GM12864 (cell line): Measurements from ENCODE around the gene RCC2.
"Not testable (repeated sequence)": the region's sequence is repeated elsewhere in the genome, so short reads cannot be mapped to it uniquely, and the experiment has no call there.

Experiments
- DNase-seq: peaks from one replicate; pipeline ENCODE4 v3.0.0-alpha.2; 2011; ENCODE audit warnings: low read depth
- H3K4me3 ChIP-seq: 2 replicates; pipeline ENCODE4 v1.5.1; 2011; ENCODE audit warnings: mild to moderate bottlenecking, low read depth, low read length, control low read depth
- CTCF ChIP-seq: IDR thresholded peaks from 2 replicates; pipeline ENCODE4 v1.5.1; 2011; ENCODE audit warnings: low read depth, mild to moderate bottlenecking, moderate library complexity, low read length, control low read depth, inconsistent platforms; ENCODE audit errors: missing control alignments

Gene RCC2

DNA sequence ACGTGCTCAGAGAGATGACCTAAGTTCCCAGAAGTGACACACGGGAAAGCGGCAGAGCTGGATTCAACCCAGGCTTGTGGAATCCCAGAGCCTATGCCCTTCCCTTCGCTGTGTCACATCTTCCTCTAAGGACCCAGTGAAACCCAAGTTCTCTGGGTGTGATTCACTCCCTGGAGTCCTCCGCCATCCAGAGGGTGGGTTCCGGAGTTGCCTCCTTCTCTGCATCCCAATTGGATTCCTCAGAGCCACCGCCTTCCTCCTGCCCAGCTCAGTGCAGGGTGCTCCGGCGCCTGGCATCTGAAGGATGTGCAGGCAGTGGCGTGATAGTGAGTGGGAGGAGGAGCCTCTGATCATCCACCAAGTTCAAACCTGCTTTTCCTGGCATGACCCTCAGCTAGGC lies 20.7 kb upstream of the RCC2 start:
- no peak for DNase-seq
- H3K4me3 ChIP-seq = no peak overlapping the region
- no peak for TF ChIP-seq CTCF

DNA sequence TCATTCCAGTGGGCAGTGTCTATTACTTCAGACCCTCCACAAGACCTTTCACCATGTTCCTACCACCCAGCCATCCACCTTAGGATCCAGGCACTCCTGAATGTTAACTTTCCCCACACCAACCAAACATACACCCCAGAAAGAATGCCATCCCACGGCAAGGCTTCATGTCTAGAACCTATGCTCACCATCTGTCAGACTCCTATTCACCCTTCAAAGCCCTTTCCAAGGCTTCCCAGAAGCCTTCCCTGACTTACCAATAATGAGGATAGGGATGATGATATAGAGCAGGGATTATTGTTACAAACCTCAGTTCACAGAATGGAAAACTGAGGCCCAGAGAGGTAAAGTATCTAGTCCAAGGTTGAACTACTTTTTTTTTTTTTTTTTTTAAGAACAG lies 19.3 kb upstream of the RCC2 start:
- no peak for TF ChIP-seq CTCF
- DNase-seq = no peak
- H3K4me3 ChIP-seq = no peak overlapping the region

- DNase-seq = no peak
- TF ChIP-seq CTCF = no peak
- H3K4me3 ChIP-seq = no peak overlapping the region
These were observed 13.2 kb upstream of the RCC2 start for GRCh38 chr1:17452686-17453085.

GRCh38 chr1:17452203-17452602 lies 12.7 kb upstream of the RCC2 start:
- not testable (repeated sequence) for DNase-seq, H3K4me3 ChIP-seq

GRCh38 chr1:17451731-17452130 lies 12.3 kb upstream of the RCC2 start:
- DNase-seq = no peak
- no peak for TF ChIP-seq CTCF
- H3K4me3 ChIP-seq = no peak overlapping the region

- TF ChIP-seq CTCF = no peak
- no peak overlapping the region for H3K4me3 ChIP-seq
- DNase-seq = no peak
These were observed 8.1 kb upstream of the RCC2 start for GRCh38 chr1:17447501-17447992.

DNA sequence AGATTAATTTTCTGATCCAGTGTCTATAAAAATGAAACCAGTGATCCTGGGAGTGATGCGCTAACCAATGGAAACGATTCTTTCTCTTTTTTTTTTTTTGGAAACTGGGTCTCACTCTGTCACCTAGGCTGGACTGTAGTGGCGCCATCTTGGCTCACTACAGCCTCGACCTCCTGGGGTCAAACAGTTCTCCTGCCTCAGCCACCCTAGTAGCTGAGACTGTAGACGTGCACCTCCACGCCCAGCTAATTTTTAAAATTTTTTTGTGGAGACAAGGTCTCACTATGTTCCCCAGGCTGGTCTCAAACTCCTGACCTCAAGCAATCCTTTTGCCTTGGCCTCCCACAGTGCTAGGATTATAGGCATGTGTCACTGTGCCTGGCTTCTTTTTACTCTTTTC lies 3.4 kb upstream of the RCC2 start:
- DNase-seq = no peak
- H3K4me3 ChIP-seq = no peak overlapping the region
- no peak for TF ChIP-seq CTCF

GRCh38 chr1:17441993-17442357 lies 2.5 kb upstream of the RCC2 start:
- TF ChIP-seq CTCF = no peak
- H3K4me3 ChIP-seq = no peak overlapping the region
- no peak for DNase-seq
